MM.1S (cell line): ENCODE data around the gene ART1.

ENCODE experiments used
- CTCF ChIP-seq: fragments of 300-600 bp; sonication (generic); IDR thresholded peaks from 2 replicates; pipeline ENCODE4 v1.5.1; 2016; ENCODE audit warnings: antibody characterized with exemption, low read length, mixed read lengths
- EZH2 ChIP-seq: fragments of 300-600 bp; sonication (generic); optimal IDR thresholded peaks from 2 replicates; pipeline ENCODE3; 2017; ENCODE audit warnings: low read depth, mild to moderate bottlenecking, antibody characterized with exemption, low read length, mixed read lengths
- EZH2phosphoT487 ChIP-seq: fragments of 300-600 bp; sonication (generic); IDR thresholded peaks from 2 replicates; pipeline ENCODE4 v1.6.1; 2018; ENCODE audit warnings: antibody characterized with exemption, low read length

- no peak for TF ChIP-seq CTCF
- no peak for TF ChIP-seq EZH2
- TF ChIP-seq EZH2phosphoT487 = no peak
These were observed 5.1 kb upstream of the ART1 start for GRCh38 chr11:3639841-3640240.
